Measurements from ENCODE around the gene CENPV.
"Not testable (repeated sequence)": the region's sequence is repeated elsewhere in the genome, so short reads cannot be mapped to it uniquely, and the experiment has no call there.

CENPV gene

GRCh38 chr17:16306211-16306610 is 47.1 kb downstream of the CENPV start:
- Histone ChIP-seq H3K4me1 (ENCODE audit: control insufficient read depth, insufficient read depth, low read length) (no peaks in the 10 kb centered on the region), H3K9ac (ENCODE audit: low read length) (no peak overlapping the region), H3K27me3 (replicated peaks; ENCODE audit: control insufficient read depth, insufficient read depth, low read length) (no peaks in the 10 kb centered on the region), H3K9me3 (ENCODE audit: control insufficient read depth, low read length) (no peaks in the 10 kb centered on the region), H3K4me3 (ENCODE audit: low read length) (no peak overlapping the region), H3K36me3 (ENCODE audit: control insufficient read depth, insufficient read depth, low read length, severe bottlenecking) (peaks cover 22% of the 10 kb centered on the region)
- DNase-seq (ENCODE audit: low read depth): no peak

- DNase-seq (ENCODE audit: low read depth): peak; percentile 22
- no peak overlapping the region for H3K9ac ChIP-seq (ENCODE audit: low read length)
- H3K27me3 ChIP-seq (replicated peaks; ENCODE audit: control insufficient read depth, insufficient read depth, low read length): no peaks in the 10 kb centered on the region
- H3K4me1 ChIP-seq (ENCODE audit: control insufficient read depth, insufficient read depth, low read length): no peaks in the 10 kb centered on the region
- H3K4me3 ChIP-seq (ENCODE audit: low read length): no peak overlapping the region
- H3K36me3 ChIP-seq (ENCODE audit: control insufficient read depth, insufficient read depth, low read length, severe bottlenecking): peaks cover 19% of the 10 kb centered on the region
- H3K9me3 ChIP-seq (ENCODE audit: control insufficient read depth, low read length): no peaks in the 10 kb centered on the region
Observed at GRCh38 chr17:16304830-16305229, 48.4 kb downstream of the CENPV start.

- peaks cover 19% of the 10 kb centered on the region for H3K36me3 ChIP-seq (ENCODE audit: control insufficient read depth, insufficient read depth, low read length, severe bottlenecking)
- no peaks in the 10 kb centered on the region for H3K4me1 ChIP-seq (ENCODE audit: control insufficient read depth, insufficient read depth, low read length)
Observed at GRCh38 chr17:16302856-16303255, 50.4 kb downstream of the CENPV start.

GRCh38 chr17:16301963-16302855 is 51.1 kb downstream of the CENPV start:
- H3K4me3 ChIP-seq (ENCODE audit: low read length): no peak overlapping the region
- no peak for DNase-seq (ENCODE audit: low read depth)
- H3K27me3 ChIP-seq (replicated peaks; ENCODE audit: control insufficient read depth, insufficient read depth, low read length): no peaks in the 10 kb centered on the region
- H3K9ac ChIP-seq (ENCODE audit: low read length): no peak overlapping the region
- no peaks in the 10 kb centered on the region for H3K9me3 ChIP-seq (ENCODE audit: control insufficient read depth, low read length)
- H3K4me1 ChIP-seq (ENCODE audit: control insufficient read depth, insufficient read depth, low read length): no peaks in the 10 kb centered on the region
- peaks cover 19% of the 10 kb centered on the region for H3K36me3 ChIP-seq (ENCODE audit: control insufficient read depth, insufficient read depth, low read length, severe bottlenecking)

More at GRCh38 chr17:16302856-16303255, 50.4 kb downstream of the CENPV start:
- Histone ChIP-seq H3K27me3 (replicated peaks; ENCODE audit: control insufficient read depth, insufficient read depth, low read length) (no peaks in the 10 kb centered on the region), H3K4me3 (ENCODE audit: low read length) (no peak overlapping the region), H3K9me3 (ENCODE audit: control insufficient read depth, low read length) (no peaks in the 10 kb centered on the region), H3K9ac (ENCODE audit: low read length) (no peak overlapping the region)
- no peak for DNase-seq (ENCODE audit: low read depth)

GRCh38 chr17:16300554-16300953 is 52.7 kb downstream of the CENPV start:
- Histone ChIP-seq H3K9me3 (ENCODE audit: control insufficient read depth, low read length) (no peaks in the 10 kb centered on the region), H3K36me3 (ENCODE audit: control insufficient read depth, insufficient read depth, low read length, severe bottlenecking) (peaks cover 13% of the 10 kb centered on the region), H3K4me3 (ENCODE audit: low read length) (no peak overlapping the region), H3K9ac (ENCODE audit: low read length) (no peak overlapping the region), H3K27me3 (replicated peaks; ENCODE audit: control insufficient read depth, insufficient read depth, low read length) (no peaks in the 10 kb centered on the region), H3K4me1 (ENCODE audit: control insufficient read depth, insufficient read depth, low read length) (no peaks in the 10 kb centered on the region)
- peak; percentile 19 for DNase-seq (ENCODE audit: low read depth)

- no peak overlapping the region for H3K9ac ChIP-seq (ENCODE audit: low read length)
- DNase-seq (ENCODE audit: low read depth): no peak
Observed at GRCh38 chr17:16298140-16298662, 55.1 kb downstream of the CENPV start.

GRCh38 chr17:16297367-16298139 is 55.7 kb downstream of the CENPV start:
- Histone ChIP-seq H3K4me3 (ENCODE audit: low read length) (no peak overlapping the region), H3K9ac (ENCODE audit: low read length) (no peak overlapping the region), H3K27me3 (replicated peaks; ENCODE audit: control insufficient read depth, insufficient read depth, low read length) (no peaks in the 10 kb centered on the region), H3K4me1 (ENCODE audit: control insufficient read depth, insufficient read depth, low read length) (no peaks in the 10 kb centered on the region), H3K9me3 (ENCODE audit: control insufficient read depth, low read length) (no peaks in the 10 kb centered on the region), H3K36me3 (ENCODE audit: control insufficient read depth, insufficient read depth, low read length, severe bottlenecking) (peaks cover 8% of the 10 kb centered on the region)
- no peak for DNase-seq (ENCODE audit: low read depth)

More at GRCh38 chr17:16298140-16298662, 55.1 kb downstream of the CENPV start:
- Histone ChIP-seq H3K27me3 (replicated peaks; ENCODE audit: control insufficient read depth, insufficient read depth, low read length) (no peaks in the 10 kb centered on the region), H3K4me1 (ENCODE audit: control insufficient read depth, insufficient read depth, low read length) (no peaks in the 10 kb centered on the region), H3K4me3 (ENCODE audit: low read length) (no peak overlapping the region), H3K36me3 (ENCODE audit: control insufficient read depth, insufficient read depth, low read length, severe bottlenecking) (peaks cover 8% of the 10 kb centered on the region), H3K9me3 (ENCODE audit: control insufficient read depth, low read length) (no peaks in the 10 kb centered on the region)

- DNase-seq (ENCODE audit: low read depth); H3K27me3 ChIP-seq (replicated peaks; ENCODE audit: control insufficient read depth, insufficient read depth, low read length); H3K9me3 ChIP-seq (ENCODE audit: control insufficient read depth, low read length); H3K9ac ChIP-seq (ENCODE audit: low read length); H3K4me3 ChIP-seq (ENCODE audit: low read length); H3K4me1 ChIP-seq (ENCODE audit: control insufficient read depth, insufficient read depth, low read length); H3K36me3 ChIP-seq (ENCODE audit: control insufficient read depth, insufficient read depth, low read length, severe bottlenecking): not testable (repeated sequence)
Observed at GRCh38 chr17:16296072-16296471, 57.2 kb downstream of the CENPV start.

GRCh38 chr17:16294560-16294959 is 58.7 kb downstream of the CENPV start:
- Histone ChIP-seq H3K4me1 (ENCODE audit: control insufficient read depth, insufficient read depth, low read length) (no peaks in the 10 kb centered on the region), H3K9ac (ENCODE audit: low read length) (no peak overlapping the region), H3K36me3 (ENCODE audit: control insufficient read depth, insufficient read depth, low read length, severe bottlenecking) (no peaks in the 10 kb centered on the region), H3K9me3 (ENCODE audit: control insufficient read depth, low read length) (no peaks in the 10 kb centered on the region), H3K27me3 (replicated peaks; ENCODE audit: control insufficient read depth, insufficient read depth, low read length) (no peaks in the 10 kb centered on the region), H3K4me3 (ENCODE audit: low read length) (no peak overlapping the region)
- no peak for DNase-seq (ENCODE audit: low read depth)

- H3K9ac ChIP-seq (ENCODE audit: low read length): no peak overlapping the region
- DNase-seq (ENCODE audit: low read depth): no peak
- H3K4me3 ChIP-seq (ENCODE audit: low read length): no peak overlapping the region
Observed at GRCh38 chr17:16293931-16294330, 59.3 kb downstream of the CENPV start.

More at GRCh38 chr17:16293931-16294330, 59.3 kb downstream of the CENPV start:
- Histone ChIP-seq H3K4me1 (ENCODE audit: control insufficient read depth, insufficient read depth, low read length) (no peaks in the 10 kb centered on the region), H3K27me3 (replicated peaks; ENCODE audit: control insufficient read depth, insufficient read depth, low read length) (no peaks in the 10 kb centered on the region), H3K36me3 (ENCODE audit: control insufficient read depth, insufficient read depth, low read length, severe bottlenecking) (no peaks in the 10 kb centered on the region), H3K9me3 (ENCODE audit: control insufficient read depth, low read length) (no peaks in the 10 kb centered on the region)

All from adipocyte (in vitro differentiated cells).